BE2C (cell line): ENCODE data around the gene EFCC1.
A peak's percentile ranks its signal among the peaks of the same experiment; 100 is the strongest.

Source experiments
- DNase-seq: peaks from one replicate; pipeline ENCODE4 v3.0.0-alpha.2; 2020
- H3K27me3 ChIP-seq: fragments of 250-450 bp; sonication (Bioruptor Pico); 2 replicates; pipeline ENCODE4 v1.5.1; 2020; ENCODE audit warnings: mild to moderate bottlenecking
- H3K36me3 ChIP-seq: fragments of 250-450 bp; sonication (Bioruptor Pico); 2 replicates; pipeline ENCODE4 v1.5.1; 2020; ENCODE audit warnings: mild to moderate bottlenecking
- H3K4me1 ChIP-seq: fragments of 250-450 bp; sonication (Bioruptor Pico); 2 replicates; pipeline ENCODE4 v1.5.1; 2020
- H3K4me3 ChIP-seq: 2 replicates; pipeline ENCODE4 v1.5.1; 2011; ENCODE audit warnings: low read depth, low read length
- H3K9me3 ChIP-seq: fragments of 250-450 bp; sonication (Bioruptor Pico); 2 replicates; pipeline ENCODE4 v1.5.1; 2020
- CTCF ChIP-seq: IDR thresholded peaks from 2 replicates; pipeline ENCODE4 v1.5.1; 2012; ENCODE audit warnings: mild to moderate bottlenecking, low read depth, low read length

The EFCC1 gene

GRCh38 chr3:129023909-129024308, 22.8 kb downstream of the EFCC1 start:
- DNase-seq, result no peak

DNA sequence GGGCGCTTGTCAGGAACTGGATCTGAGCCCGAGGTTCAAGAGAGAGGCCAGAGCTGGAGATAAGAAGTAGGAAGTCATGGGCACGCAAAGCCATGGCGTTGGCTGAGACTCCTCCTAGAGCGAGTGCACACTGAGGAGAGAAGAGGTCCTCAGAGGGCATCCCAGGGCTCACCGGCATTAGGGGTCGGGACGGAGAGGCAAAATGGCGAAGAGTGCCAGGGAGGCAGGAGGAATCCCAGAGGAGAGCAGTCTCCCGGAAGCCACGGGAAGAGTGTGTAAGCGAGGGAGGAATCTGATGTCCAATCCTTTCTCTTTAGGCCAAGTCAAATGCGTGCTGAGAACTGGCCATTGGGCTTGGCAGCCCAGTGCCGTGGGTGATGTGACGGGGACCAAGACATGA, 24.0 kb downstream of the EFCC1 start:
- no peaks in the 10 kb centered on the region for H3K36me3 ChIP-seq
- no peaks in the 10 kb centered on the region for H3K9me3 ChIP-seq
- H3K4me1 ChIP-seq, result peaks cover 4% of the 10 kb centered on the region; the same call in 1 of the 2 replicates
- H3K27me3 ChIP-seq, result no peaks in the 10 kb centered on the region
- TF ChIP-seq CTCF, result no peak
- H3K4me3 ChIP-seq, result no peak overlapping the region
- DNase-seq, result no peak

More at GRCh38 chr3:129023909-129024308, 22.8 kb downstream of the EFCC1 start:
- peak; percentile 33; the same call in 1 of the 2 replicates for TF ChIP-seq CTCF
- Histone ChIP-seq H3K4me3 (no peak overlapping the region), H3K36me3 (no peaks in the 10 kb centered on the region), H3K4me1 (peaks cover 4% of the 10 kb centered on the region; the same call in 1 of the 2 replicates), H3K27me3 (no peaks in the 10 kb centered on the region), H3K9me3 (no peaks in the 10 kb centered on the region)

DNA sequence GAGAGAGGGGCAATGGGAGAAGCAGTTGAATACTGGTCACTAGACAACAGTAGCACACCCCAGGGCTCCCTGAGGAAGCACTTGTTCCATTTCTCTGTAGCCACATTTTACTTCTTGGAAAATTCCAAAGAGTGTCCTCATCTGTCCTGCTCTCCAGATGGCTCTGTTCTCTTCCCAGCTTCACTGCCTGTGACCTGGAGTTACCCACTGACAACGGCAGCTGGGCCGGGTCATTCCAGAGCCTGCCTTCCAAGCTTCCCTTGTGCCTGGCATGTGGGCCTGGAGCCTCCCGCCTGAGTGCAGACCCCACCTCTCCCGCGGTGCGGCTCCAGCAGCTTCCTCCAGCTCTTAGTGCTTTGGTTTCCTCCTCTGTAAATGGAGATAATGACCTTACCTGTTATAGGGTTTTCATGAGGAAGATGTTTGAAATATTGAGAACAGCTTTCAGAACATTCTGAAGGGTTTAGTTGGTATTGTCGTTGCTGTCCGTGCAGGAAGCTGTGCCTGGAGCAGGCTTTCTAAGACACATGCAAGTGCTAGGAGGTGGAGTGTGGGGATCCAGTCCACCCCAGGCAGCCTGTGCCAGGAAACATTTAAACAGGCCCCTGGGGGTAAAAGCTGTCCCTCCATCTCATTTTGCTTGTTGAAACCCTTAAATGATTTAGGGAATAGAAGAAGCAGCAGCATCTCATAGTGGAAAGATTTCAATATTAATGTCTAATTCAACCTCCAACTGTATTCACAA, 24.8 kb downstream of the EFCC1 start:
- peak; percentile 43 for DNase-seq
- Histone ChIP-seq H3K27me3 (no peaks in the 10 kb centered on the region), H3K9me3 (no peaks in the 10 kb centered on the region), H3K36me3 (no peaks in the 10 kb centered on the region), H3K4me1 (peaks cover 4% of the 10 kb centered on the region; the same call in 1 of the 2 replicates), H3K4me3 (no peak overlapping the region)
- TF ChIP-seq CTCF, result no peak

DNA sequence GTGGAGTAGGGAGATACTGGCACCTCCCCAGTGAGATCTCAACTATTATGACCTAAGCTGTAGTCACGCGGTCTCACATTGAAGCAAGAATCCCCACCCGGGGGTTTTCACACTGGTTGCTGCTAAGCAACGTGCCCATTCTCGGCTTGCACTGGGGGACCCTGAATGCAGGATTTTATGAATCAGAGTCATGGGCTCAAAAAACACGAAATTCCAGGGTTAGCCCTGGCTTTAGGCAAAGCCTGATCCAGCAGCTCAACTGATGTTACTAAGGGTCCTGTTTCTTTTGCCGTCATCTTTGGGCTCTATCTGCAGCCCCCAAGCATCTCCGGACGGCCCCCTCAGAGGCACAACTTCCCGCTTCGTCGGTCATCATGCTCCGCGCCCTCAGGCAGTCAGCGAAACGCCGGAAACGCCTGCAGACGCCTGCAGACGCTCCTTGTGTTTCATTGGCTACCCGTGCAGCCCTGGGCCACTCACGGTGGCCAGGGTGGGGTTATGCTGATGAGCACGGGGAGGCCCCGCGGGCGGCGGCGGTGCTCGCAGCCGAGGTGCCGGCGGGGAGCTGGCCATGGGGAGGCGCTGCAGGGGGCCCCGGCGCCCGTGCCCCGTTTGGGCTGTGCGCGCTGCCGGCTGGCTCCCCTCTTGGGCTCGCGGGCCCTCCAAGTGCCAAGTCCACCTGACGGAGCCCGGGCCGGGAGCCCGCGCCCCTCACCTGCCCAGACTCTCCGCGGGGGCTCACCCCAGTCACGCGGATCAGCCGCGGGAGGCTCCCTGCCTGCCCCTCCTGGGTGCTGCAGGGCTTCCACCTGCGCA, 25.8 kb downstream of the EFCC1 start:
- H3K4me3 ChIP-seq, result peak overlapping the region; percentile 61
- peak; percentile 95 for DNase-seq
- TF ChIP-seq CTCF, result peak; percentile 48

DNA sequence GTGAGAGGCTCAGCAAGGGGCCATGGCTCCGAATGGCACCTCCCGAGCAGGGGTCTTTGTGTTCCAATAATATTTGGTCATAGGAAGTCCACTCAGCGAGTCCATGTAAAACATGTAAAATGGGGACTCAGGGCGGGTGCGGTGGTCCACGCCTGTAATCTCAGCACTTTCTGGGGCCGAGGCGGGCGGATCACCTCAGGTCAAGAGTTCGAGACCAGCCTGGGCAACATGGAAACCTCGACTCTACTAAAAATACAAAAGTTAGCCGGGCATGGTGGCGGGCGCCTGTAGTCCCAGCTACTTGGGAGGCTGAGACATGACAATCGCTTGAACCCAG, 26.4 kb downstream of the EFCC1 start:
- DNase-seq, result no peak
- no peaks in the 10 kb centered on the region for H3K36me3 ChIP-seq
- peak overlapping the region; percentile 61 for H3K4me3 ChIP-seq
- H3K4me1 ChIP-seq, result peaks cover 4% of the 10 kb centered on the region; the same call in 1 of the 2 replicates
- no peaks in the 10 kb centered on the region for H3K27me3 ChIP-seq
- TF ChIP-seq CTCF, result no peak
- H3K9me3 ChIP-seq, result no peaks in the 10 kb centered on the region

More for the DNA sequence above, 25.8 kb downstream of the EFCC1 start:
- Histone ChIP-seq H3K9me3 (no peaks in the 10 kb centered on the region), H3K36me3 (no peaks in the 10 kb centered on the region), H3K27me3 (no peaks in the 10 kb centered on the region), H3K4me1 (peaks cover 4% of the 10 kb centered on the region; the same call in 1 of the 2 replicates)

GRCh38 chr3:129028866-129029265, 27.8 kb downstream of the EFCC1 start:
- Histone ChIP-seq H3K9me3 (no peaks in the 10 kb centered on the region), H3K27me3 (no peaks in the 10 kb centered on the region), H3K4me1 (peaks cover 4% of the 10 kb centered on the region; the same call in 1 of the 2 replicates), H3K36me3 (no peaks in the 10 kb centered on the region), H3K4me3 (no peak overlapping the region)
- TF ChIP-seq CTCF, result no peak
- DNase-seq, result no peak
